Memory B cell (primary cell): ENCODE measurements around the gene NSMCE3.

Experiments used
- ATAC-seq: fragments of 150-1000 bp; cut with Tn5 transposase; 2 replicates; pipeline ENCODE4 v1.10.0; 2021; ENCODE audit warnings: low read depth, mild to moderate bottlenecking, moderate library complexity
- DNase-seq, 2 donors: peaks; one replicate each; pipeline ENCODE4 v3.0.0; 2022; ENCODE audit warnings: low spot score in 2 of 2
- H3K27ac Mint-ChIP-seq: one replicate; pipeline ENCODE4 v1.8.0; 2022; ENCODE audit warnings: mild to moderate bottlenecking, moderate library complexity, mixed read lengths
- H3K27me3 Mint-ChIP-seq: one replicate; pipeline ENCODE4 v1.8.0; 2022; ENCODE audit warnings: mixed read lengths
- H3K36me3 Mint-ChIP-seq: one replicate; pipeline ENCODE4 v1.8.0; 2022; ENCODE audit warnings: mild to moderate bottlenecking, mixed read lengths
- H3K4me1 Mint-ChIP-seq: one replicate; pipeline ENCODE4 v1.8.0; 2022; ENCODE audit warnings: mixed read lengths
- H3K4me3 Mint-ChIP-seq: one replicate; pipeline ENCODE4 v1.8.0; 2022; ENCODE audit warnings: mild to moderate bottlenecking, moderate library complexity, mixed read lengths
- H3K9me3 Mint-ChIP-seq: one replicate; pipeline ENCODE4 v1.8.0; 2022; ENCODE audit warnings: mixed read lengths

NSMCE3 gene

DNA sequence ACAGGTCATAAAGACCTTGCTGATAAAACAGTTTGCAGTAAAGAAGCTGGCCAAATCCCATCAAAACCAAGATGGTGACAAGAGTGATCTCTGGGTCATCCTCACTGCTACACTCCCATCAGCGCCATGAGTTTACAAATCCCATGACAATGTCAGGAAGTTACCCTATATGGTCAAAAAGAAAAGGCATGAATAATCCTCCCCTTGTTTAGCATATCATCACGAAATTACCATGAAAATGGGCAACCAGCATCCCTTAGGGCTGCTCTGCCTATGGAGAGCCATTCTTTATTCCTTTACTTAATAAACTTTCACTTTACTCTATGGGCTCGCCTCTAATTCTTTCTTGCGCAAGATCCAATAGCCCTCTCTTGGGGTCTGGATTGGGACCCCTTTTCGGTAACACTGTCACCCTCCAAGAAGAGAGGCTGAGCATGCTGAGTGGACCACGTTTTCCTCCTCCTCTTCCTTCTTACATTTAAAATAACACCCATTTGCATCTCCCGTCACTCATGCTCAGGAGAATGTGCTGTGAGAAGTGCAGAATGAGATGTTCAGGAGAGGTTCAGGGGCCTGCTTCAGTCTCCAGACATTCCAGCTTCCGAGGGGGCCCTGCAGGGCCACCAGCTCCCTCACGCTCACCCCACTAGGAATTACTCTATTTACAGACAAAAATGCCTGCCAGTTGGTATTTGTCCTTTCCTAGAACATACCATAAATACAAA is 47.3 kb downstream of the NSMCE3 start:
- Mint-ChIP-seq H3K4me3 (no peak overlapping the region), H3K4me1 (no peaks in the 10 kb centered on the region), H3K27ac (no peak overlapping the region), H3K36me3 (no peaks in the 10 kb centered on the region), H3K9me3 (peaks cover 2% of the 10 kb centered on the region), H3K27me3 (peaks cover 11% of the 10 kb centered on the region)
- ATAC-seq (no peak), DNase-seq (no peak)

DNA sequence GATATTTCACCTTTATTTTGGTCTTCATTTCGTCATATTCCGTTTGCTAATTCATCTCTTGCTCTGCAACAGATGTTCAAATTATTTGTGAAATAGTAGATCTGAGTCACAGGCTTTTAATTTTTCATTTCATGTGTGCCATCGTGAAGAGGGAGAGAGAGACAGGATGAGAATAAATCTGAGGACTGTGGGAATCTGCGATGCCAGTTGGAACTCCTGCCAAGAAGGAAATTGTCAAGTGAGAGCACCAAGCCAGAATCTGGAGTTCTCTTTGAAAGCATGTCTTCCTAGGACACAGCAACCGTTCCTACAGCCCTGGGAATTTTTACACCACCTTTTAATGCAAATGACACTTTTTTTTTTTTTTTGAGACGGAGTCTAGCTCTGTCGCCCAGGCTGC is 48.8 kb downstream of the NSMCE3 start:
- no peak overlapping the region for H3K27ac Mint-ChIP-seq
- H3K36me3 Mint-ChIP-seq, result no peaks in the 10 kb centered on the region
- H3K9me3 Mint-ChIP-seq, result peaks cover 2% of the 10 kb centered on the region
- no peak for ATAC-seq
- no peak for DNase-seq
- no peaks in the 10 kb centered on the region for H3K4me1 Mint-ChIP-seq
- H3K4me3 Mint-ChIP-seq, result no peak overlapping the region
- peaks cover 5% of the 10 kb centered on the region for H3K27me3 Mint-ChIP-seq

DNA sequence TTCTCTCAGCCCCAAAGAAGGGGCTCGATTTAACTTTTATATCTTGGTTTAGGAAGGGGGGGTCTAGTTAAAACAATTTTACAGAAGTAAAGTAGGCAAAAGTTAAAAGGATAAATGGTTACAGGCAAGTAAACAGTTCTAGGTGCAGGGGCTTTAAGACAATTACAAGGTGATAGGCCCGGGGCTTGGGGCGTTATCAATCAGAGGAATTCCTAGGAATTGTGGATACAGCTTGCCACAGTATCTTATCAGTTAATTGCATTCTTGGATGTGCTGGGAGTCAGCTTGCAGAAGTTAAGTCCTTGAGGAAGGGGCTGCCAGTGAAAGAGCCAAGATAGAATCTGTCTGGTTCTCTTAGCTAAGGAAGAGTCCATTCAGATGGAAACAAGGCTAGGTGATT is 52.7 kb downstream of the NSMCE3 start:
- peaks cover 2% of the 10 kb centered on the region for H3K9me3 Mint-ChIP-seq
- no peaks in the 10 kb centered on the region for H3K4me1 Mint-ChIP-seq
- no peak for DNase-seq
- H3K4me3 Mint-ChIP-seq, result no peak overlapping the region
- H3K36me3 Mint-ChIP-seq, result no peaks in the 10 kb centered on the region
- no peak for ATAC-seq
- no peak overlapping the region for H3K27ac Mint-ChIP-seq
- peaks cover 4% of the 10 kb centered on the region for H3K27me3 Mint-ChIP-seq
